Mesodermal cell (in vitro differentiated cells): ENCODE results near the gene IQUB.
"Not testable (repeated sequence)": the region's sequence is repeated elsewhere in the genome, so short reads cannot be mapped to it uniquely, and the experiment has no call there.

ENCODE experiments used
- H3K27ac ChIP-seq: 2 replicates; pipeline ENCODE4 v1.7.0; 2013; ENCODE audit warnings: mild to moderate bottlenecking, low read depth, low read length, moderate library complexity; ENCODE audit not compliant: severe bottlenecking
- H3K36me3 ChIP-seq: 2 replicates; pipeline ENCODE4 v1.7.1; 2013; ENCODE audit warnings: mild to moderate bottlenecking, low read length, moderate library complexity; ENCODE audit not compliant: control insufficient read depth, insufficient read depth
- H3K4me1 ChIP-seq: one replicate; pipeline ENCODE4 v1.7.1; 2013; ENCODE audit warnings: mild to moderate bottlenecking, low read length; ENCODE audit not compliant: insufficient read depth, control insufficient read depth, poor library complexity, severe bottlenecking
- H3K4me3 ChIP-seq: 2 replicates; pipeline ENCODE4 v1.7.0; 2013; ENCODE audit warnings: low read length, control low read depth, mild to moderate bottlenecking; ENCODE audit not compliant: insufficient read depth, poor library complexity, severe bottlenecking; ENCODE audit errors: extremely low read depth
- H3K9me3 ChIP-seq: 2 replicates; pipeline ENCODE4 v1.7.1; 2013; ENCODE audit warnings: mild to moderate bottlenecking, low read length, moderate library complexity; ENCODE audit not compliant: control insufficient read depth
- WGBS, 2 experiments: methylation state at CpG; one replicate each; pipeline ENCODE4 v1.1.5; 2013; ENCODE audit warnings: missing lambda C conversion rate in 2 of 2; ENCODE audit not compliant: insufficient coverage in 2 of 2; 5-methylcytosine and 5-hydroxymethylcytosine counted together

The IQUB gene

GRCh38 chr7:123485721-123486120 lies 48.7 kb downstream of the IQUB start:
- no peak overlapping the region for H3K4me3 ChIP-seq
- no peak overlapping the region for H3K27ac ChIP-seq
- no peaks in the 10 kb centered on the region for H3K9me3 ChIP-seq
- no peaks in the 10 kb centered on the region for H3K4me1 ChIP-seq
- no peaks in the 10 kb centered on the region for H3K36me3 ChIP-seq
- 77 to 92% methylated on average over 1 of the region's 2 CpGs for WGBS, 2 experiments

GRCh38 chr7:123485187-123485586 lies 49.2 kb downstream of the IQUB start:
- no peaks in the 10 kb centered on the region for H3K9me3 ChIP-seq
- no CpG with 5 or more reads among the region's 1 CpG for WGBS, 2 experiments
- H3K27ac ChIP-seq, result no peak overlapping the region
- H3K36me3 ChIP-seq, result no peaks in the 10 kb centered on the region
- H3K4me3 ChIP-seq, result no peak overlapping the region
- no peaks in the 10 kb centered on the region for H3K4me1 ChIP-seq

- Histone ChIP-seq H3K36me3 (no peaks in the 10 kb centered on the region), H3K4me3 (no peak overlapping the region), H3K4me1 (no peaks in the 10 kb centered on the region), H3K27ac (no peak overlapping the region), H3K9me3 (no peaks in the 10 kb centered on the region)
- no CpG with 5 or more reads among the region's 2 CpGs for WGBS, 2 experiments
These were observed 50.2 kb downstream of the IQUB start for GRCh38 chr7:123484199-123484598.

- H3K36me3 ChIP-seq, result no peaks in the 10 kb centered on the region
- H3K9me3 ChIP-seq, result no peaks in the 10 kb centered on the region
- no peaks in the 10 kb centered on the region for H3K4me1 ChIP-seq
- 91 to 95% methylated on average over 2 to 3 of the region's 3 CpGs for WGBS, 2 experiments
- no peak overlapping the region for H3K27ac ChIP-seq
- H3K4me3 ChIP-seq, result no peak overlapping the region
These were observed 54.3 kb downstream of the IQUB start for GRCh38 chr7:123480107-123480506.

GRCh38 chr7:123478056-123478455 lies 56.3 kb downstream of the IQUB start:
- not testable (repeated sequence) for H3K36me3 ChIP-seq, H3K4me3 ChIP-seq, H3K9me3 ChIP-seq, H3K4me1 ChIP-seq, H3K27ac ChIP-seq
- 80% methylated on average over 1 of the region's 1 CpG; no CpG with 5 or more reads in 1 of the 2 experiments for WGBS, 2 experiments

- no peak overlapping the region for H3K27ac ChIP-seq
- no peaks in the 10 kb centered on the region for H3K9me3 ChIP-seq
- 60 to 100% methylated on average over 1 of the region's 2 CpGs for WGBS, 2 experiments
- no peak overlapping the region for H3K4me3 ChIP-seq
- no peaks in the 10 kb centered on the region for H3K36me3 ChIP-seq
- H3K4me1 ChIP-seq, result no peaks in the 10 kb centered on the region
These were observed 61.5 kb downstream of the IQUB start for GRCh38 chr7:123472750-123473445.

- H3K27ac ChIP-seq, result no peak overlapping the region
- H3K36me3 ChIP-seq, result no peaks in the 10 kb centered on the region
- H3K4me3 ChIP-seq, result no peak overlapping the region
- H3K9me3 ChIP-seq, result no peaks in the 10 kb centered on the region
- 77 to 94% methylated on average over 1 of the region's 2 CpGs for WGBS, 2 experiments
- no peaks in the 10 kb centered on the region for H3K4me1 ChIP-seq
These were observed 62.1 kb downstream of the IQUB start for GRCh38 chr7:123472327-123472726.

- no peak overlapping the region for H3K4me3 ChIP-seq
- H3K9me3 ChIP-seq, result no peaks in the 10 kb centered on the region
- WGBS, 2 experiments, result 95 to 100% methylated on average over 2 to 5 of the region's 5 CpGs
- H3K36me3 ChIP-seq, result no peaks in the 10 kb centered on the region
- H3K27ac ChIP-seq, result no peak overlapping the region
- H3K4me1 ChIP-seq, result no peaks in the 10 kb centered on the region
These were observed 66.1 kb downstream of the IQUB start for GRCh38 chr7:123468303-123468702.

GRCh38 chr7:123463890-123464289 lies 70.5 kb downstream of the IQUB start:
- no peaks in the 10 kb centered on the region for H3K36me3 ChIP-seq
- WGBS, 2 experiments, result no CpG with 5 or more reads among the region's 2 CpGs

GRCh38 chr7:123460616-123461015 lies 73.8 kb downstream of the IQUB start:
- H3K9me3 ChIP-seq, result no peaks in the 10 kb centered on the region
- H3K27ac ChIP-seq, result no peak overlapping the region
- H3K36me3 ChIP-seq, result no peaks in the 10 kb centered on the region
- H3K4me3 ChIP-seq, result no peak overlapping the region
- H3K4me1 ChIP-seq, result no peaks in the 10 kb centered on the region
- WGBS, 2 experiments, result 90 to 96% methylated on average over 2 of the region's 3 CpGs

More at GRCh38 chr7:123463890-123464289, 70.5 kb downstream of the IQUB start:
- H3K9me3 ChIP-seq, result no peaks in the 10 kb centered on the region
- H3K4me3 ChIP-seq, result no peak overlapping the region
- H3K4me1 ChIP-seq, result no peaks in the 10 kb centered on the region
- no peak overlapping the region for H3K27ac ChIP-seq

GRCh38 chr7:123455965-123456470 lies 78.4 kb downstream of the IQUB start:
- Histone ChIP-seq H3K36me3 (no peaks in the 10 kb centered on the region), H3K4me1 (no peaks in the 10 kb centered on the region), H3K4me3 (no peak overlapping the region), H3K27ac (no peak overlapping the region), H3K9me3 (no peaks in the 10 kb centered on the region)
- WGBS, 2 experiments, result 80% methylated on average over 1 of the region's 1 CpG; no CpG with 5 or more reads in 1 of the 2 experiments
